HEK293T (cell line): ENCODE measurements around the gene ZBTB46.

Experiments used
- CTCF ChIA-PET: fragments of 350-600 bp; formaldehyde crosslinking; extraction: SDS; loops from one replicate; lab custom pipeline; 2021; ENCODE audit warnings: antibody characterized with exemption, inconsistent platforms; lab: Yijun Ruan, JAX
- POLR2A ChIA-PET: fragments of 350-600 bp; formaldehyde crosslinking; extraction: SDS; loops from one replicate; lab custom pipeline; 2020; ENCODE audit warnings: antibody characterized with exemption, inconsistent platforms; lab: Yijun Ruan, JAX
- DNase-seq: peaks from one replicate; pipeline ENCODE4 v3.0.0; 2012; ENCODE audit warnings: mixed read lengths; ENCODE audit errors: extremely low spot score
- ARNT ChIP-seq: fragments of 450-650 bp; IDR thresholded peaks from 2 replicates; pipeline ENCODE4 v1.6.1; 2017; ENCODE audit warnings: mild to moderate bottlenecking
- BHLHE40 ChIP-seq: fragments of 450-650 bp; IDR thresholded peaks from 2 replicates; pipeline ENCODE4 v1.6.1; 2016; ENCODE audit warnings: mild to moderate bottlenecking, moderate library complexity, borderline replicate concordance
- CTBP1 ChIP-seq: fragments of 450-650 bp; IDR thresholded peaks from 2 replicates; pipeline ENCODE4 v1.6.1; 2016; ENCODE audit warnings: borderline replicate concordance
- ELF4 ChIP-seq: fragments of 450-650 bp; IDR thresholded peaks from 2 replicates; pipeline ENCODE4 v1.6.1; 2017; ENCODE audit warnings: antibody characterized with exemption
- FOXA1 ChIP-seq: fragments of 450-650 bp; IDR thresholded peaks from 2 replicates; pipeline ENCODE4 v1.6.1; 2016; ENCODE audit warnings: mild to moderate bottlenecking
- FOXK2 ChIP-seq: fragments of 450-650 bp; IDR thresholded peaks from 2 replicates; pipeline ENCODE4 v1.6.1; 2016; ENCODE audit warnings: mild to moderate bottlenecking
- FOXM1 ChIP-seq: fragments of 450-650 bp; IDR thresholded peaks from 2 replicates; pipeline ENCODE4 v1.6.1; 2017; ENCODE audit warnings: mild to moderate bottlenecking, borderline replicate concordance
- HDGF ChIP-seq: fragments of 450-650 bp; IDR thresholded peaks from 2 replicates; pipeline ENCODE4 v1.6.1; 2017; ENCODE audit warnings: antibody characterized with exemption, borderline replicate concordance
- L3MBTL2 ChIP-seq: fragments of 450-650 bp; conservative IDR thresholded peaks from 2 replicates; pipeline ENCODE4 v1.6.1; 2016; ENCODE audit warnings: mild to moderate bottlenecking
- LEF1 ChIP-seq: fragments of 450-650 bp; IDR thresholded peaks from 2 replicates; pipeline ENCODE4 v1.6.1; 2017; ENCODE audit warnings: mild to moderate bottlenecking, borderline replicate concordance
- NFRKB ChIP-seq: fragments of 450-650 bp; IDR thresholded peaks from 2 replicates; pipeline ENCODE4 v1.6.1; 2016; ENCODE audit warnings: mild to moderate bottlenecking, moderate library complexity
- PKNOX1 ChIP-seq: fragments of 450-650 bp; IDR thresholded peaks from 2 replicates; pipeline ENCODE4 v1.6.1; 2016
- SP1 ChIP-seq: fragments of 450-650 bp; IDR thresholded peaks from 2 replicates; pipeline ENCODE4 v1.6.1; 2017
- SUZ12 ChIP-seq: fragments of 450-650 bp; IDR thresholded peaks from 2 replicates; pipeline ENCODE4 v1.6.1; 2016; ENCODE audit warnings: mild to moderate bottlenecking
- TARDBP ChIP-seq: fragments of 450-650 bp; IDR thresholded peaks from 2 replicates; pipeline ENCODE4 v1.6.1; 2016
- ZNF384 ChIP-seq: fragments of 450-650 bp; IDR thresholded peaks from 2 replicates; pipeline ENCODE4 v1.6.1; 2016

Gene ZBTB46

GRCh38 chr20:63749597-63750508 lies 81.2 kb downstream of the ZBTB46 start:
- POLR2A ChIA-PET: interaction anchor here (1.9 kb wide), 1 partner anchor 9 kb away, joined by 8 read pairs; no protein-coding TSS in a partner anchor
- CTCF ChIA-PET: no interaction called here
- TF ChIP-seq ELF4: no peak
- no peak for TF ChIP-seq TARDBP
- TF ChIP-seq ARNT: no peak
- no peak for TF ChIP-seq FOXK2
- no peak for TF ChIP-seq LEF1
- TF ChIP-seq CTBP1: no peak
- TF ChIP-seq L3MBTL2: no peak
- no peak for TF ChIP-seq NFRKB
- no peak for TF ChIP-seq FOXA1
- no peak for TF ChIP-seq FOXM1
- no peak for TF ChIP-seq HDGF
- DNase-seq: no peak

- CTCF ChIA-PET: no interaction called here
These were observed 82.2 kb downstream of the ZBTB46 start for GRCh38 chr20:63748934-63749270.

DNA sequence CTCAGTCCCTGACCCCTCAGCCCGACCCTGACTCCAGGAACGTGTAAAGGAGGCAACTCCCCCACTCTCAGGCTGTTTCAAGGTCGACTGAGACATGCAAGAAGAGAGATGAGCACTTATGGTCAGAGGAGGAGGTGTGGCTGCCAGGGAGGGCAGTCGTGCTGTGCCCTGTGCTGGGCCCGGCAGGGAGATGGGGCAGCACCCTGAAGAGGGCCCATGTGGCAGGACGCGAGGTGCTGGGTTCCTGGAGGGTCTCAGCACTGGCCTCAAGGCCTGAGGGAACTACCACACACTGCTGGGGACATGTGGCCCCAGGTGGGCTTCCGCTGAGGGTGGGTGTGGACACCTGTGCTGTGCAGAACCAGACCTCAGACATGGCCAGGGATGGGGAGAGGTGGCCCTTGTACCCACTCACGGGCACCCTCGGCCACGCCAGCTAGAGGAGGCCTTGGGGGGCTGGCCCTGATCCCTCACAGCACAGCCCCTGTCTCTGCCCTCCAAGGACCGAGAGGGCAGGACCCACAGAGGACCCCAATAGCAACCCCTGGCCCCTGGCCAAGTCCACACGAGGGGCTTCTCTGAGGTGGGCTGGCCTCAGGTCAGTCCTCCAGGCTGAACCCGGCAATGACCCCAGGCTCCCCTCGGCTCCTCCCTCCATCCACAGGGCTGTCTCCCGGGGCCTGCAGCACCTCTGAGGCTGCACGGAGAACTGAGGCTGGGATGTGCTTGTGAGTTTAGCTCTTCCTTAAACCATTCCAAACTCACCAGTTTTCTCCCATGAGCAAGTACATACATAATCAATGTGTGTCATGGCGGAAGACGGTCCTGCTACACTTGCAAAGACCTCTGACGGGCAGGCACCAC lies 82.8 kb downstream of the ZBTB46 start:
- no peak for DNase-seq
- no peak for TF ChIP-seq BHLHE40
- TF ChIP-seq FOXA1: no peak
- TF ChIP-seq ARNT: no peak
- TF ChIP-seq PKNOX1: no peak
- no peak for TF ChIP-seq LEF1
- TF ChIP-seq FOXM1: no peak
- no peak for TF ChIP-seq NFRKB
- no peak for TF ChIP-seq TARDBP
- no peak for TF ChIP-seq FOXK2
- TF ChIP-seq CTBP1: no peak
- TF ChIP-seq ELF4: no peak
- TF ChIP-seq ZNF384: no peak
- no peak for TF ChIP-seq SP1
- TF ChIP-seq HDGF: no peak
- no peak for TF ChIP-seq L3MBTL2
- ChIA-PET POLR2A (no interaction called here), CTCF (no interaction called here)

More at GRCh38 chr20:63748934-63749270, 82.2 kb downstream of the ZBTB46 start:
- POLR2A ChIA-PET: no interaction called here
- TF ChIP-seq ZNF384 (no peak), PKNOX1 (no peak), FOXK2 (no peak), NFRKB (no peak), CTBP1 (no peak), HDGF (no peak), FOXM1 (no peak), ELF4 (no peak), ARNT (no peak), LEF1 (no peak), BHLHE40 (no peak), SP1 (no peak), SUZ12 (no peak), L3MBTL2 (no peak)
- no peak for DNase-seq

- ChIA-PET CTCF (no interaction called here), POLR2A (no interaction called here)
- TF ChIP-seq HDGF: no peak
- TF ChIP-seq NFRKB: no peak
- no peak for TF ChIP-seq BHLHE40
- TF ChIP-seq TARDBP: no peak
- no peak for TF ChIP-seq FOXA1
- TF ChIP-seq FOXM1: no peak
- TF ChIP-seq FOXK2: no peak
- TF ChIP-seq CTBP1: no peak
- DNase-seq: no peak
These were observed 83.4 kb downstream of the ZBTB46 start for GRCh38 chr20:63747622-63748069.

GRCh38 chr20:63746751-63747315 lies 84.2 kb downstream of the ZBTB46 start:
- TF ChIP-seq ZNF384 (no peak), L3MBTL2 (no peak), FOXM1 (no peak), ELF4 (no peak), TARDBP (no peak), LEF1 (no peak), SUZ12 (no peak), FOXK2 (no peak), NFRKB (no peak), PKNOX1 (no peak), SP1 (no peak), BHLHE40 (no peak), ARNT (no peak), FOXA1 (no peak)
- DNase-seq: no peak
- ChIA-PET POLR2A (no interaction called here), CTCF (no interaction called here)
